GM12878 (cell line): ENCODE measurements around the gene TRIM71. TPM values are rescaled to one million over a fixed set of nuclear protein-coding genes. Genes with fewer than 3 reads are reported as not detected.
"Not testable (repeated sequence)": the region's sequence is repeated elsewhere in the genome, so short reads cannot be mapped to it uniquely, and the experiment has no call there.

Experiments
- ATAC-seq: fragments of 200-7000 bp; cut with Tn5 transposase; 3 replicates; pipeline ENCODE4 v1.9.1; 2020; ENCODE audit warnings: mild to moderate bottlenecking, moderate library complexity
- BruUV-seq: library from RNA; stranded (reverse); fragments of 400-500 nt; replicated peaks from 2 replicates; lab custom pipeline; 2021; lab: Mats Ljungman, UMichigan
- CTCF ChIA-PET: fragments of 300-600 bp; sonication (Branson Sonifier 250); formaldehyde crosslinking; extraction: SDS; loops from one replicate; lab custom pipeline; 2021; ENCODE audit warnings: inconsistent platforms; lab: Yijun Ruan, JAX
- POLR2A ChIA-PET: fragments of 350-600 bp; formaldehyde crosslinking; extraction: SDS; loops from one replicate; lab custom pipeline; 2021; ENCODE audit warnings: inconsistent platforms; lab: Charles Lee
- RAD21 ChIA-PET: fragments of 300-600 bp; sonication (Branson Sonifier 250); formaldehyde crosslinking; loops from one replicate; lab custom pipeline; 2023; ENCODE audit warnings: antibody characterized with exemption; ENCODE audit not compliant: unreplicated experiment; lab: Charles Lee
- SMC1A ChIA-PET: fragments of 300-600 bp; sonication (Branson Sonifier 250); formaldehyde crosslinking; loops from one replicate; lab custom pipeline; 2023; ENCODE audit not compliant: unreplicated experiment, uncharacterized antibody; lab: Charles Lee
- DNase-seq: peaks from one replicate; pipeline ENCODE4 v3.0.0-alpha.2; 2011; ENCODE audit warnings: low read depth, low spot score
- FAIRE-seq: peaks from 3 replicates; lab custom pipeline; 2011; peaks lifted over from hg19 to GRCh38; lab: Jason Lieb, UNC
- H2AFZ ChIP-seq: 2 replicates; pipeline ENCODE4 v1.6.0; 2011; ENCODE audit warnings: low read depth, low read length, control low read depth; ENCODE audit not compliant: control insufficient read depth
- H3K27ac ChIP-seq: 2 replicates; pipeline ENCODE4 v1.5.1; 2011; ENCODE audit warnings: control low read depth; ENCODE audit not compliant: control insufficient read depth, insufficient read depth
- H3K27me3 ChIP-seq, 2 experiments: replicated peaks in 1 of 2; 2 replicates each; pipeline versions ENCODE4 v1.6.0 to v1.6.1; 2011; ENCODE audit warnings: low read length in 1 of 2; ENCODE audit not compliant: control insufficient read depth in 2 of 2, insufficient read depth in 2 of 2
- H3K36me3 ChIP-seq, 2 experiments: 2 replicates each; pipeline ENCODE4 v1.5.1; 2011; ENCODE audit warnings: low read length in 1 of 2; ENCODE audit not compliant: control insufficient read depth in 2 of 2, insufficient read depth in 2 of 2
- H3K4me1 ChIP-seq: 2 replicates; pipeline ENCODE4 v1.6.1; 2011; ENCODE audit warnings: mild to moderate bottlenecking, low read length, moderate library complexity, mixed read lengths; ENCODE audit not compliant: control insufficient read depth, insufficient read depth
- H3K4me2 ChIP-seq: 2 replicates; pipeline ENCODE4 v1.6.0; 2011; ENCODE audit warnings: control low read depth; ENCODE audit not compliant: control insufficient read depth, insufficient read depth
- H3K4me3 ChIP-seq: fragments of 200-600 bp; sonication (generic); 2 replicates; pipeline ENCODE4 v1.5.1; 2016
- H3K79me2 ChIP-seq: 2 replicates; pipeline ENCODE4 v1.6.0; 2011; ENCODE audit warnings: low read length; ENCODE audit not compliant: control insufficient read depth, insufficient read depth
- H3K9ac ChIP-seq: 2 replicates; pipeline ENCODE4 v1.8.0; 2011; ENCODE audit warnings: low read length, control low read depth, mixed read lengths; ENCODE audit not compliant: control insufficient read depth, insufficient read depth
- H3K9me3 ChIP-seq: replicated peaks from 3 replicates; pipeline ENCODE4 v1.5.1; 2011; ENCODE audit warnings: mild to moderate bottlenecking, low read length; ENCODE audit not compliant: control insufficient read depth, insufficient read depth
- H4K20me1 ChIP-seq: 2 replicates; pipeline ENCODE4 v1.6.0; 2011; ENCODE audit not compliant: control insufficient read depth, insufficient read depth
- BMI1 ChIP-seq: fragments of 450-650 bp; IDR thresholded peaks from 2 replicates; pipeline ENCODE4 v1.6.1; 2016; ENCODE audit warnings: mild to moderate bottlenecking, moderate library complexity, borderline replicate concordance
- EP300 ChIP-seq, 2 experiments: fragments of 150-350 bp in 1 of 2; IDR thresholded peaks; 2 replicates each; pipeline ENCODE4 v1.6.1; 2011 to 2012; ENCODE audit warnings: low read depth in 2 of 2, low read length in 2 of 2, borderline replicate concordance in 1 of 2, improper control_type of control experiment in 1 of 2, inconsistent platforms in 1 of 2; ENCODE audit not compliant: control insufficient read depth in 1 of 2
- KLF5 ChIP-seq: fragments of 450-650 bp; IDR thresholded peaks from 2 replicates; pipeline ENCODE4 v1.6.1; 2014; ENCODE audit warnings: mild to moderate bottlenecking; ENCODE audit not compliant: partially characterized antibody
- NFYB ChIP-seq: IDR thresholded peaks from 2 replicates; pipeline ENCODE4 v1.6.1; 2011; ENCODE audit warnings: low read depth, mild to moderate bottlenecking, low read length, improper control_type of control experiment, moderate library complexity; ENCODE audit not compliant: insufficient read depth
- NR2C1 ChIP-seq: fragments of 450-650 bp; IDR thresholded peaks from 2 replicates; pipeline ENCODE4 v1.6.1; 2017; ENCODE audit warnings: antibody characterized with exemption, mild to moderate bottlenecking, moderate library complexity
- POU2F2 ChIP-seq: IDR thresholded peaks from 3 replicates; pipeline ENCODE4 v1.6.1; 2011; ENCODE audit warnings: low read depth, mild to moderate bottlenecking, low read length, borderline replicate concordance
- ZBED1 ChIP-seq: IDR thresholded peaks from 2 replicates; pipeline ENCODE4 v1.6.1; 2016; ENCODE audit warnings: borderline replicate concordance
- ZNF217 ChIP-seq: fragments of 450-650 bp; IDR thresholded peaks from 2 replicates; pipeline ENCODE4 v1.6.1; 2017; ENCODE audit warnings: antibody characterized with exemption, mild to moderate bottlenecking
- ZNF274 ChIP-seq: IDR thresholded peaks from one replicate; pipeline ENCODE4 v1.8.0; 2011; ENCODE audit not compliant: insufficient read length, insufficient read depth
- WGBS: methylation state at CpG from one replicate; pipeline ENCODE4 v1.1.6; 2016; ENCODE audit warnings: low lambda C conversion rate; ENCODE audit not compliant: insufficient replicate concordance, insufficient coverage; ENCODE audit errors: missing lambda C conversion rate; 5-methylcytosine and 5-hydroxymethylcytosine counted together
- in situ Hi-C: fragments of 300-500 bp; cut with MboI; formaldehyde crosslinking; loops from 9 replicates; pipeline ENCODE4 v1.14.3; 2018; ENCODE audit warnings: mixed read lengths
- intact Hi-C: fragments of 100-400 bp; cut with micrococcal nuclease; formaldehyde crosslinking; loops from one replicate; pipeline ENCODE4 v1.14.2; 2022; ENCODE audit not compliant: unreplicated experiment
- polyA plus RNA-seq, 11 experiments: library from polyadenylated mRNA; depleted of rRNA in 4 of 11; unstranded in 6 of 11; stranded (reverse) in 5 of 11; fragments of >200 nt; fragmentation: Nextera tagmentation in 4 of 11; fragmentation: Illumina TruSeq in 1 of 11; extraction: Ambion mirVana in 4 of 11; extraction: Trizol in 1 of 11; gene quantifications; 1 replicate in 1 of 11; 2 replicates in 10 of 11; pipeline versions ENCODE4 v1.2.1 to v1.2.3, GENCODE V29; 2011 to 2016; ENCODE audit warnings: inconsistent platforms in 2 of 11, missing spikeins in 2 of 11, low read depth in 1 of 11
- total RNA-seq, 4 experiments: library from RNA; depleted of rRNA in 3 of 4; stranded (reverse); fragments of >200 nt in 3 of 4; fragmentation: Illumina TruSeq in 1 of 4; extraction: Trizol in 1 of 4; gene quantifications; 2 replicates each; pipeline versions ENCODE4 v1.2.1 to v1.2.3, GENCODE V29; 2013 to 2021

TRIM71 gene
- total and polyA plus RNA-seq, 10 of the 15 experiments (the other 5 are each of a cell fraction or from before 2014, with no cell fraction given) = 0.02 to 1.8 (median 0.16) TPM

DNA sequence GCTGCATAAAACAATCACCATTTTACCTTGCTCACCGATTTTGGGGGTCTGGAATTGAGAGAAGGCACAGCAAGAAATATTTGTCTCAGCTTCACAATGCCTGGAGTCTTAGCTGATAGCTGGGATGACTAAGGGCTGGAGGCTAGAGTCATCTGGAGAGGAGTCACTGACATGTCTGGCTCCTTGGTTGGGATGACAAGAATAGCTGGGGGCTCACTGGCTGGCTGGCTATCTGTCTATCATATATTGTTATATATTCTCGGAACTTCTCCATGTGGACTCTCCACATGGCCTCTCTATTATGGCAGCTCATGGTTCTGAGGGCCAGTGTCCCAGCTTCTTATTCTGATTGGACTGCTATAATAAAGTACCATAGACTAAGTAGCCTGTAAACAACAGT lies 20.0 kb upstream of the TRIM71 start:
- Histone ChIP-seq H2AFZ (no peak overlapping the region), H3K9me3 (no peaks in the 10 kb centered on the region), H3K9ac (no peak overlapping the region), H3K36me3 (no peaks in the 10 kb centered on the region), H3K27me3 (no peaks in the 10 kb centered on the region), H3K4me1 (no peaks in the 10 kb centered on the region), H3K4me2 (no peak overlapping the region), H4K20me1 (no peaks in the 10 kb centered on the region), H3K27ac (no peak overlapping the region), H3K79me2 (no peaks in the 10 kb centered on the region), H3K4me3 (no peak overlapping the region)
- RAD21 ChIA-PET = no interaction called here
- BruUV-seq = no TSS peak
- WGBS = 23% methylated on average over 2 of the region's 2 CpGs
- in situ Hi-C loops (no loop called here), intact Hi-C loops (no loop called here)
- no peak for ATAC-seq
- no peak for TF ChIP-seq POU2F2
- TF ChIP-seq NR2C1 = no peak
- no peak for TF ChIP-seq ZBED1
- TF ChIP-seq ZNF217 = no peak
- TF ChIP-seq ZNF274 = no peak
- no peak for TF ChIP-seq KLF5
- TF ChIP-seq NFYB = no peak
- no peak for TF ChIP-seq BMI1
- TF ChIP-seq EP300 (IDR thresholded peaks at IDR 0.05; ENCODE audit: borderline replicate concordance in 1 of 2, control insufficient read depth in 1 of 2, low read depth in 2 of 2, low read length in 2 of 2) = no peak
- POLR2A ChIA-PET = no interaction called here
- no peak for FAIRE-seq
- SMC1A ChIA-PET = interaction anchor here (0.6 to 1.0 kb wide), 2 partner anchors 17 to 143 kb away, joined by 3 to 5 read pairs; no protein-coding TSS in a partner anchor
- CTCF ChIA-PET = interaction anchor here (1.0 to 2.2 kb wide), 2 partner anchors 16 to 17 kb away, joined by 3 to 5 read pairs; no protein-coding TSS in a partner anchor
- DNase-seq = no peak

DNA sequence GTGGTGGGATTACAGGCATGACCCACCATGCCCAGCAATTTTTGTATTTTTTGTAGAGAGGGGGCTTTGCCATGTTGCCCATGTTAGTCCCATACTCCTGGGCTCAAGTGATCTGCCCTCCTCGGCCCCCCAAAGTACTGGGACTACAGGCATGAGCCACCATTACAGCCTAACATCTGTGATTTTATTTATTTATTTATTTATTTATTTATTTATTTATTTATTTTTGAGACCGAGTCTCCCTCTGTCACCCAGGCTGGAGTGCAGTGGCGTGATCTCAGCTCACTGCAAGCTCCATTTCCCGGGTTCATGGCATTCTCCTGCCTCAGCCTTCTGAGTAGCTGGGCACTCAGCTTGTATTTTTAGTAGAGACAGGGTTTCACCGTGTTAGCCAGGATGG lies 16.4 kb upstream of the TRIM71 start:
- in situ Hi-C loops, H3K9me3 ChIP-seq, H3K36me3 ChIP-seq, H3K4me1 ChIP-seq, H3K27me3 ChIP-seq, H3K4me3 ChIP-seq, H3K79me2 ChIP-seq, H3K27ac ChIP-seq, ATAC-seq, DNase-seq, H3K9ac ChIP-seq, FAIRE-seq, H2AFZ ChIP-seq, H3K4me2 ChIP-seq, intact Hi-C loops, BruUV-seq, H4K20me1 ChIP-seq: not testable (repeated sequence)
- WGBS = 33% methylated on average over 5 of the region's 5 CpGs
- POLR2A ChIA-PET = interaction anchor here (0.6 kb wide), 1 partner anchor 12 kb away, joined by 4 read pairs; no protein-coding TSS in a partner anchor
- SMC1A ChIA-PET = interaction anchor here (1.3 kb wide), 1 partner anchor 9 kb away, joined by 4 read pairs; no protein-coding TSS in a partner anchor
- RAD21 ChIA-PET = interaction anchor here (0.9 kb wide), 1 partner anchor 136 kb away, joined by 3 read pairs; no protein-coding TSS in a partner anchor
- CTCF ChIA-PET = interaction anchor here (1.1 kb wide), 1 partner anchor 24 kb away, joined by 3 read pairs; no protein-coding TSS in a partner anchor
